ENCODE results near the gene ZNF786. TPM values are rescaled to one million over a fixed set of nuclear protein-coding genes. Genes with fewer than 3 reads are reported as not detected.

Gene ZNF786
- total RNA-seq, 1 experiment from 2014 or later: 8.5 TPM

DNA sequence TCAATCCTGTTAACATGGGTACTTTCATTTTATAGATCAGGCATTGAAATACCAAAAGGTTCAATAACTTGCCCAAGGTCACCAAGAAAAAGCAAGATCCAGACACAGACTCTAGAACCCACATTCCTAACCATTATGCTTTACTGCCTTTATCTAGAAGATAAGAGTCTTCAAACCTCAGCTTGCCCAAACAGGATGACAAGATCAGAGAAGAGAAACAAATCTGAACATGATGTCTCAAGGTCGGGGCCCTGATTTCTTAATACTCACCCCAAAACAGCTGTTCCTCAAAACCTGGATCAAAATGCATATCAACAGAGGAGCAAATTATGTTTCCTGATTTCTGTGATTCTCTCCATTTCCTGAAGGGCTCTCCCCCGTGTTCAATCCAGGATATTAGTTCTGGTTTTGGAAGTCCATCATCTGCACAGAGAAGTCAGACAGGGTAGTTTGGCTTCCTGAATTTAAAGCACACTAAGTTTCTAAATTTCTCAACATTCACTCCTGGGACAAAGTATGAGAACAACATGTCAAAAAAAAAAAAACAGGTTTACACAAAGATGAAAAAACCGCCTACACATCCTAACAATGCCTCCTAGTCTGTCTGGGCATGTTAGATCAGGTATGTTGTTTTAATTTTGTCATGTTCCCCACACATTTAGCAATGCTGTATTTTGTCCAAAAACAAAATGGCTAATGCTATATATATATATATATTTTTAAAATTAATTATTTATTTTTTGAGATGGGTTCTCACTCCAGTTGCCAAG is 16.2 kb downstream of the ZNF786 start:
- intact Hi-C loops (cut with micrococcal nuclease): no loop called here
- H3K36me3 ChIP-seq (ENCODE audit: control insufficient read depth in 1 of 2, insufficient read depth in 2 of 2, low read length in 2 of 2): peaks cover 4 to 26% of the 10 kb centered on the region in 2 experiments; a peak in 3 of 4 replicates
- H3K27me3 ChIP-seq (ENCODE audit: insufficient read depth, low read length): no peaks in the 10 kb centered on the region
- no peak overlapping the region for H3K4me3 ChIP-seq (replicated peaks in 1 of 2; ENCODE audit: low read depth in 1 of 2, low read length in 2 of 2)
- H3K9me3 ChIP-seq (ENCODE audit: control insufficient read depth in 1 of 2, insufficient read depth in 1 of 2, low read depth in 1 of 2, low read length in 2 of 2): no peaks in the 10 kb centered on the region
- RAD21 ChIA-PET (ENCODE audit: low non-redundant PET in 1 of 2, low total read pairs in 2 of 2, uncharacterized antibody in 2 of 2, unreplicated experiment in 2 of 2): no interaction called here
- H3K4me2 ChIP-seq (ENCODE audit: low read length): no peak overlapping the region
- no peaks in the 10 kb centered on the region for H4K20me1 ChIP-seq (ENCODE audit: insufficient read depth)
- no peaks in the 10 kb centered on the region for H3K9me2 ChIP-seq (ENCODE audit: insufficient read depth)
- no TSS peak for BruUV-seq (replicated peaks)
- H3K79me2 ChIP-seq (ENCODE audit: insufficient read depth, low read length): peaks cover 40% of the 10 kb centered on the region
- POLR2A ChIA-PET: no interaction called here
- no peak for DNase-seq (ENCODE audit: low read depth, low spot score)
- peaks cover 4 to 24% of the 10 kb centered on the region in 2 experiments; a peak in 3 of 4 replicates for H3K4me1 ChIP-seq (ENCODE audit: control insufficient read depth in 1 of 2, insufficient read depth in 2 of 2, low read length in 2 of 2)
- H3K9ac ChIP-seq (ENCODE audit: low read length): no peak overlapping the region
- no peak for ATAC-seq
- H2AFZ ChIP-seq (ENCODE audit: low read depth, low read length, poor library complexity, severe bottlenecking): no peak overlapping the region
- CTCF ChIA-PET: interaction anchor here (1.7 kb wide), 1 partner anchor 8 kb away, joined by 5 read pairs; no protein-coding TSS in a partner anchor
- no peak overlapping the region for H3K27ac ChIP-seq (ENCODE audit: low read depth, low read length)
- TF ChIP-seq EZH2phosphoT487 (IDR thresholded peaks at IDR 0.05; ENCODE audit: borderline replicate concordance) (no peak), ZFX (IDR thresholded peaks at IDR 0.05) (no peak), EZH2 (IDR thresholded peaks at IDR 0.05) (no peak), POLR2A (IDR thresholded peaks at IDR 0.05; ENCODE audit: borderline replicate concordance, extremely low read depth, insufficient read depth, insufficient read length) (no peak), JUND (IDR thresholded peaks at IDR 0.05) (no peak), SIN3A (IDR thresholded peaks at IDR 0.05; ENCODE audit: low read depth) (no peak), FOSL1 (IDR thresholded peaks at IDR 0.05; ENCODE audit: low read depth) (no peak), CEBPB (IDR thresholded peaks at IDR 0.05; ENCODE audit: low read depth) (no peak), RAD21 (IDR thresholded peaks at IDR 0.05; ENCODE audit: low read depth) (no peak), ELF1 (IDR thresholded peaks at IDR 0.05; ENCODE audit: borderline replicate concordance, low read depth) (no peak), SRF (IDR thresholded peaks at IDR 0.05; ENCODE audit: low read depth) (no peak), POLR2AphosphoS5 (IDR thresholded peaks at IDR 0.05; ENCODE audit: low read depth, low read length) (no peak), TCF7L2 (IDR thresholded peaks at IDR 0.05; ENCODE audit: borderline replicate concordance, extremely low read depth, insufficient read depth, insufficient read length) (no peak)
- TF ChIP-seq, protein P1, sequence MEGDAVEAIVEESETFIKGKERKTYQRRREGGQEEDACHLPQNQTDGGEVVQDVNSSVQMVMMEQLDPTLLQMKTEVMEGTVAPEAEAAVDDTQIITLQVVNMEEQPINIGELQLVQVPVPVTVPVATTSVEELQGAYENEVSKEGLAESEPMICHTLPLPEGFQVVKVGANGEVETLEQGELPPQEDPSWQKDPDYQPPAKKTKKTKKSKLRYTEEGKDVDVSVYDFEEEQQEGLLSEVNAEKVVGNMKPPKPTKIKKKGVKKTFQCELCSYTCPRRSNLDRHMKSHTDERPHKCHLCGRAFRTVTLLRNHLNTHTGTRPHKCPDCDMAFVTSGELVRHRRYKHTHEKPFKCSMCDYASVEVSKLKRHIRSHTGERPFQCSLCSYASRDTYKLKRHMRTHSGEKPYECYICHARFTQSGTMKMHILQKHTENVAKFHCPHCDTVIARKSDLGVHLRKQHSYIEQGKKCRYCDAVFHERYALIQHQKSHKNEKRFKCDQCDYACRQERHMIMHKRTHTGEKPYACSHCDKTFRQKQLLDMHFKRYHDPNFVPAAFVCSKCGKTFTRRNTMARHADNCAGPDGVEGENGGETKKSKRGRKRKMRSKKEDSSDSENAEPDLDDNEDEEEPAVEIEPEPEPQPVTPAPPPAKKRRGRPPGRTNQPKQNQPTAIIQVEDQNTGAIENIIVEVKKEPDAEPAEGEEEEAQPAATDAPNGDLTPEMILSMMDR (IDR thresholded peaks at IDR 0.05 in 2 of 3, conservative IDR thresholded peaks at IDR 0.05 in 1 of 3; ENCODE audit: borderline replicate concordance in 1 of 3, insufficient read depth in 1 of 3, low read depth in 2 of 3, low read length in 2 of 3): no peak
- TF ChIP-seq, protein P2, sequence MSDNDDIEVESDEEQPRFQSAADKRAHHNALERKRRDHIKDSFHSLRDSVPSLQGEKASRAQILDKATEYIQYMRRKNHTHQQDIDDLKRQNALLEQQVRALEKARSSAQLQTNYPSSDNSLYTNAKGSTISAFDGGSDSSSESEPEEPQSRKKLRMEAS (IDR thresholded peaks at IDR 0.05): no peak
- TF ChIP-seq, protein P3, sequence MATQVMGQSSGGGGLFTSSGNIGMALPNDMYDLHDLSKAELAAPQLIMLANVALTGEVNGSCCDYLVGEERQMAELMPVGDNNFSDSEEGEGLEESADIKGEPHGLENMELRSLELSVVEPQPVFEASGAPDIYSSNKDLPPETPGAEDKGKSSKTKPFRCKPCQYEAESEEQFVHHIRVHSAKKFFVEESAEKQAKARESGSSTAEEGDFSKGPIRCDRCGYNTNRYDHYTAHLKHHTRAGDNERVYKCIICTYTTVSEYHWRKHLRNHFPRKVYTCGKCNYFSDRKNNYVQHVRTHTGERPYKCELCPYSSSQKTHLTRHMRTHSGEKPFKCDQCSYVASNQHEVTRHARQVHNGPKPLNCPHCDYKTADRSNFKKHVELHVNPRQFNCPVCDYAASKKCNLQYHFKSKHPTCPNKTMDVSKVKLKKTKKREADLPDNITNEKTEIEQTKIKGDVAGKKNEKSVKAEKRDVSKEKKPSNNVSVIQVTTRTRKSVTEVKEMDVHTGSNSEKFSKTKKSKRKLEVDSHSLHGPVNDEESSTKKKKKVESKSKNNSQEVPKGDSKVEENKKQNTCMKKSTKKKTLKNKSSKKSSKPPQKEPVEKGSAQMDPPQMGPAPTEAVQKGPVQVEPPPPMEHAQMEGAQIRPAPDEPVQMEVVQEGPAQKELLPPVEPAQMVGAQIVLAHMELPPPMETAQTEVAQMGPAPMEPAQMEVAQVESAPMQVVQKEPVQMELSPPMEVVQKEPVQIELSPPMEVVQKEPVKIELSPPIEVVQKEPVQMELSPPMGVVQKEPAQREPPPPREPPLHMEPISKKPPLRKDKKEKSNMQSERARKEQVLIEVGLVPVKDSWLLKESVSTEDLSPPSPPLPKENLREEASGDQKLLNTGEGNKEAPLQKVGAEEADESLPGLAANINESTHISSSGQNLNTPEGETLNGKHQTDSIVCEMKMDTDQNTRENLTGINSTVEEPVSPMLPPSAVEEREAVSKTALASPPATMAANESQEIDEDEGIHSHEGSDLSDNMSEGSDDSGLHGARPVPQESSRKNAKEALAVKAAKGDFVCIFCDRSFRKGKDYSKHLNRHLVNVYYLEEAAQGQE (IDR thresholded peaks at IDR 0.05; ENCODE audit: low read depth): no peak
- TF ChIP-seq, protein P4, sequence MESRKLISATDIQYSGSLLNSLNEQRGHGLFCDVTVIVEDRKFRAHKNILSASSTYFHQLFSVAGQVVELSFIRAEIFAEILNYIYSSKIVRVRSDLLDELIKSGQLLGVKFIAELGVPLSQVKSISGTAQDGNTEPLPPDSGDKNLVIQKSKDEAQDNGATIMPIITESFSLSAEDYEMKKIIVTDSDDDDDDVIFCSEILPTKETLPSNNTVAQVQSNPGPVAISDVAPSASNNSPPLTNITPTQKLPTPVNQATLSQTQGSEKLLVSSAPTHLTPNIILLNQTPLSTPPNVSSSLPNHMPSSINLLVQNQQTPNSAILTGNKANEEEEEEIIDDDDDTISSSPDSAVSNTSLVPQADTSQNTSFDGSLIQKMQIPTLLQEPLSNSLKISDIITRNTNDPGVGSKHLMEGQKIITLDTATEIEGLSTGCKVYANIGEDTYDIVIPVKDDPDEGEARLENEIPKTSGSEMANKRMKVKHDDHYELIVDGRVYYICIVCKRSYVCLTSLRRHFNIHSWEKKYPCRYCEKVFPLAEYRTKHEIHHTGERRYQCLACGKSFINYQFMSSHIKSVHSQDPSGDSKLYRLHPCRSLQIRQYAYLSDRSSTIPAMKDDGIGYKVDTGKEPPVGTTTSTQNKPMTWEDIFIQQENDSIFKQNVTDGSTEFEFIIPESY (IDR thresholded peaks at IDR 0.05; ENCODE audit: extremely low read depth, insufficient replicate concordance, low read length): no peak

Measured in HCT116 (cell line).